Coronary artery (tissue), 2 donors: ENCODE measurements around the gene ZYX.

ENCODE experiments used
- DNase-seq: peaks from one replicate; pipeline ENCODE4 v3.0.0-alpha.2; 2017; ENCODE audit warnings: low spot score
- H3K27ac ChIP-seq, 2 donors: fragments of 200-600 bp; sonication (generic); one replicate each; pipeline ENCODE4 v1.5.1; 2016 to 2019
- H3K4me3 ChIP-seq: fragments of 200-600 bp; sonication (generic); 2 replicates; pipeline ENCODE4 v1.5.1; 2016; ENCODE audit warnings: mild to moderate bottlenecking, moderate library complexity
- TF ChIP-seq, protein P1 (sequence below): fragments of 200-600 bp; sonication (generic); IDR thresholded peaks from one replicate; pipeline ENCODE4 v1.5.1; 2019; ENCODE audit warnings: antibody characterized with exemption

The ZYX gene

GRCh38 chr7:143347950-143348349 lies 33.2 kb upstream of the ZYX start:
- Histone ChIP-seq H3K27ac (no peak overlapping the region), H3K4me3 (no peak overlapping the region)
- TF ChIP-seq, protein P1, sequence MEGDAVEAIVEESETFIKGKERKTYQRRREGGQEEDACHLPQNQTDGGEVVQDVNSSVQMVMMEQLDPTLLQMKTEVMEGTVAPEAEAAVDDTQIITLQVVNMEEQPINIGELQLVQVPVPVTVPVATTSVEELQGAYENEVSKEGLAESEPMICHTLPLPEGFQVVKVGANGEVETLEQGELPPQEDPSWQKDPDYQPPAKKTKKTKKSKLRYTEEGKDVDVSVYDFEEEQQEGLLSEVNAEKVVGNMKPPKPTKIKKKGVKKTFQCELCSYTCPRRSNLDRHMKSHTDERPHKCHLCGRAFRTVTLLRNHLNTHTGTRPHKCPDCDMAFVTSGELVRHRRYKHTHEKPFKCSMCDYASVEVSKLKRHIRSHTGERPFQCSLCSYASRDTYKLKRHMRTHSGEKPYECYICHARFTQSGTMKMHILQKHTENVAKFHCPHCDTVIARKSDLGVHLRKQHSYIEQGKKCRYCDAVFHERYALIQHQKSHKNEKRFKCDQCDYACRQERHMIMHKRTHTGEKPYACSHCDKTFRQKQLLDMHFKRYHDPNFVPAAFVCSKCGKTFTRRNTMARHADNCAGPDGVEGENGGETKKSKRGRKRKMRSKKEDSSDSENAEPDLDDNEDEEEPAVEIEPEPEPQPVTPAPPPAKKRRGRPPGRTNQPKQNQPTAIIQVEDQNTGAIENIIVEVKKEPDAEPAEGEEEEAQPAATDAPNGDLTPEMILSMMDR = no peak
- no peak for DNase-seq

GRCh38 chr7:143351060-143351459 lies 30.1 kb upstream of the ZYX start:
- TF ChIP-seq, protein P1 = no peak
- no peak for DNase-seq
- no peak overlapping the region for H3K4me3 ChIP-seq
- no peak overlapping the region for H3K27ac ChIP-seq

DNA sequence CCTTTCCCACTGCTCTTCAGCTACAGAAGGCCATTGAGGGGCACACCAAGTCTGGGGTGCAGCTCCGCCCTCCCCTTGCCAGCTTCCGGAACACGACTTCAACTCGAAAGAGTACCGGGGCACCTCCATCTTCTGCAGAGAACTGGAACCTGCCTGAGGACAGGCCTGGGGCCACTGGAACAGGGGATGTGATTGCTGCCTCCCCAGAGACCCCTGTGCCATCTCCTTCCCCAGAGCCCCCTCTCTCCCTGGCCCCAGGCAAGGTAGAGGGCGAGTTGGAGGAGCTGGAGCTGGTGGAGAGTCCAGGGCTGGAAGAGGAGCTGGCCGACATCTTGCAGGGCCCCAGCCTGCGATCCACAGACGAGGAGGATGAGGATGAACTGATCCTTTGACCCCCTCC lies 29.6 kb upstream of the ZYX start:
- no peak overlapping the region for H3K4me3 ChIP-seq
- TF ChIP-seq, protein P1 = no peak
- DNase-seq = no peak
- no peak overlapping the region for H3K27ac ChIP-seq

GRCh38 chr7:143352531-143353002 lies 28.6 kb upstream of the ZYX start:
- TF ChIP-seq, protein P1 = no peak
- no peak overlapping the region for H3K4me3 ChIP-seq
- H3K27ac ChIP-seq = no peak overlapping the region
- DNase-seq = no peak

DNA sequence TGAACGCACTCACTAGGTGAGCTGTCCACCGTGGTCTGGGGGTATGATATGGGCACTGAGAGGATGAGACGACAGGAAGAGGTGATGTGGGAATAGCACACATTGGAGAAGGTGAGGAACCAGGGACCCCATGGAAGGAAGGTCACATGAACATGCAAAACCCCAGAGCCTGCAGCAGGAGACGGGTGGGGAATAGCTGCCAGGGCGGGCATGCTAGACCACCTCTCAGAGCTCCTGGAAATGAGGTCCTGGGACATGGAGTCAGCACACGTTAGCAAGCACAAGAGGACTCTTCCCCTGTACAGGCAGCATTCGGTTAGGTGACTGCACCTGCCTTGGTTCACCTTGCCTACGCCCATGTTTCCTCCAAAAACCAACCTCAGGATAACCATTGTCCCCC lies 26.8 kb upstream of the ZYX start:
- TF ChIP-seq, protein P1 = no peak
- Histone ChIP-seq H3K27ac (no peak overlapping the region), H3K4me3 (no peak overlapping the region)

DNA sequence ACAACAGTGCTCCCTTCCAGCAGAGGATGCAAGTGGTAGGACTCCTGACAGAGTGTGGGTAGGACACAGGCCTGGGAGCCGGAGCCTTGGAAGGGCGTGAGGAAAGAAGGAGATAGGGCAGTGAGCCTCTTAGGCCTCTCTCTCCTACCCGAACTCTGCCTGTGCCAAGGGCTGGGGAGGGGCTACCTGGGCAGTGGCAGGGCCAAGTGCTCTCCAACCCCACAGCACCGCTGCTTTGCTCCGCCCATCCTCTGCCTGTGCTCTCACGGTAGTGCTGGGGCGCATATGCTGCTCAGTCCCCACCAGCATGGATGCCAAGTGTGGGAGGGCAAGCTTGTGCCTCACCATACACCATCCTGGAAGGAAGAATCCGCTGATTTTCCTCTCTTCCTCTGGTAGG lies 26.2 kb upstream of the ZYX start:
- H3K4me3 ChIP-seq = no peak overlapping the region
- H3K27ac ChIP-seq = no peak overlapping the region
- DNase-seq = no peak
- TF ChIP-seq, protein P1 = no peak

More for the DNA sequence above, 26.8 kb upstream of the ZYX start:
- no peak for DNase-seq

DNA sequence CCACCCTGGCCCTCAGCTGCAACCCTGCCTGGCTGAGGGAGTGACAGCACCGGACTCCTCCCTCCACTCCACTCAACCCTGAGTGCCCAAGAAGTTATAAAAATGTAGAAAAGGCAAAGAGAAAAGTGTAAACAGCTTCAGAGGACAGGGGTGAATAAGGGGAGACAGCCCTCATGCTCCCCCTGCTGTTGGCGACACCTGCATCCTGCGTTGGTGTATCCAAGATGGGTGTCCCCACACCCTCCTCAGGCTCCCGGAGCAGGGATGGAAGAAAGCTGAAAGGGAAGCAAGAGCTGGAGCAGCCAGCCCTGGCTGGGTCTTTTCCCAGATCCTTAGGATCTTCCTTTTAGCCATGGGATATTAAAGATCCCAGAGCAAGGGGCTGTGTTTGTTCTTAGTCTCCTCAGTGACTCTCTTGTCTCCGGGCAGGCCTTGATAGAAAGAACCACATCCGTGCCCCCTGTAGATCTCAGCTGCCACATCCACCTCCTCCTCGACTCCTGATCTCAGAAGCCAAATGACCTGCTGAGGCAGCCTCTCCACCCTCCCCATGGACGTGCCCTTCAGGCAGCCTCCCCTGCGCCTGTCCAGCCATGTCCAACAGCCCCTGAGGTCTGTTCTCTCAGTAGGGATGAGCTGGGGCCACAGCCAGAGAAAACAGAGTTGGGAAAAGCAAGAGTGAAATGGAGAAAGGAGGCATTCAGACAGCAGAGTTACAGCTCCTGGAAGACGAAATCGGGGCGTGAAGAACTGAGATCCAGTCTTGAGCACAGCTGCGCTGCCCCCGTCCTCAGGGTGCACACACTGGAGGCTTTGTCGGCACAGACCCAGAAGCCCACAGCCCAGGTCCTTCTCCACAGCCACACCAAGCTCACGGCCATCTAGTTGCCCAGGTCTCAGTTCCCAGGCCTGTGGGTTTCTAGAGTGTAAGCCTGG lies 25.4 kb upstream of the ZYX start:
- DNase-seq = no peak
- TF ChIP-seq, protein P1 = no peak
- Histone ChIP-seq H3K4me3 (no peak overlapping the region), H3K27ac (no peak overlapping the region)
